ENCODE data around the gene CDH5. TPM values are rescaled to one million over a fixed set of nuclear protein-coding genes. Genes with fewer than 3 reads are reported as not detected.

The CDH5 gene
- total and polyA plus RNA-seq, 2 donors (not counting 3 experiments of a cell fraction or from before 2014, with no cell fraction given), result 765 to 815 TPM

DNA sequence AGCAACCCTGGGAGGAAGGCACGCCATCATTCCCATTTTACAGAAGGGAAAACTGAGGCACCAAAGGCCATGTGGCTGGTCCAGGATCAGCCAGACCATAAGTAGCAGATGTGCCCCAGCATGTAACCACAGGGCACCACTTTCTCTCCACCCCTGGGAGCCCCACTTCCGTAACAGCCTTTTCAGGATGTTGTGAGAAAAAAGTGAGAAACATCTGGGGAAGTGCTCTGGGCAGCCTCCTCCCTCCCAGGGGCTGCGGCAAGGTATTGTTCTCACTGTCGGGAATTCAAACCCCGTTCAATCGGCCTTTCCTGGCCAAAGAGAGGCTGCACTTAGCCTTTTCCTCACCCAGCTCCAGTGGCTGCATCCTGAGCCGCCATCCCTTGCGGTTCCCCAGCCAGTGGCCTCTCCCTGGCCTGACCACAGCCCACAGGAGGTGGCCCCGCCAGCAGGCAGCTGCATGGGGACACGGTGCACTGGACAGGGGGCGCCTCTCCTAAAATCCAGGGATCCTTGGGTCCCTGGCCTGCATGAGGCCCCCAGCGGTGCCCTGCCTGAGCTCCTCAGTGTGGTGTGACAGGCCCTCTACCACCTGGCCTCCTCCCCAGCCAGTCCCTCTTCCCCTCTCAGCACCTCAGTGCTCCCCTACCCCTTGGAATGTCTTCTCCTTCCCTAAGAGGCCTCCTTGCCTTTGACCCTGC, 5.7 kb upstream of the CDH5 start:
- FAIRE-seq (peak; percentile 97), DNase-seq (ENCODE audit: low read depth, low spot score) (peak; percentile 82)
- intact Hi-C loops (cut with micrococcal nuclease) (loop anchor here (1.0 kb wide), 4 partner anchors 9 to 152 kb away; no protein-coding TSS in a partner anchor), dilution Hi-C loops (cut with MboI; ENCODE audit: extremely low pct_ligation_motif_present, low sequenced_read_pairs) (no loop called here)
- no peak overlapping the region for H2AFZ ChIP-seq (ENCODE audit: low read depth, low read length)
- H3K9me3 ChIP-seq (replicated peaks; ENCODE audit: control insufficient read depth, insufficient read depth, low read length), result no peaks in the 10 kb centered on the region
- H3K9me1 ChIP-seq (replicated peaks; ENCODE audit: control insufficient read depth, extremely low read depth, insufficient read depth, low read length), result no peaks in the 10 kb centered on the region
- no peaks in the 10 kb centered on the region for H3K27me3 ChIP-seq (ENCODE audit: control insufficient read depth in 2 of 2, insufficient read depth in 2 of 2, low read length in 2 of 2)
- peaks cover 3% of the 10 kb centered on the region for H3K79me2 ChIP-seq (ENCODE audit: control insufficient read depth, insufficient read depth, low read length)
- no peaks in the 10 kb centered on the region for H3K36me3 ChIP-seq (ENCODE audit: control insufficient read depth in 2 of 2, extremely low read depth in 1 of 2, insufficient read depth in 2 of 2, low read length in 2 of 2)
- peak; percentile 86 for TF ChIP-seq MYC (IDR thresholded peaks at IDR 0.05; ENCODE audit: low read depth, low read length)
- peak; percentile 63 for TF ChIP-seq POLR2AphosphoS5 (IDR thresholded peaks at IDR 0.05; ENCODE audit: insufficient read depth, low read depth, low read length)
- no peak for TF ChIP-seq GATA2 (IDR thresholded peaks at IDR 0.05; ENCODE audit: insufficient read depth, insufficient read length, low read depth, low read length)
- TF ChIP-seq, protein P1, sequence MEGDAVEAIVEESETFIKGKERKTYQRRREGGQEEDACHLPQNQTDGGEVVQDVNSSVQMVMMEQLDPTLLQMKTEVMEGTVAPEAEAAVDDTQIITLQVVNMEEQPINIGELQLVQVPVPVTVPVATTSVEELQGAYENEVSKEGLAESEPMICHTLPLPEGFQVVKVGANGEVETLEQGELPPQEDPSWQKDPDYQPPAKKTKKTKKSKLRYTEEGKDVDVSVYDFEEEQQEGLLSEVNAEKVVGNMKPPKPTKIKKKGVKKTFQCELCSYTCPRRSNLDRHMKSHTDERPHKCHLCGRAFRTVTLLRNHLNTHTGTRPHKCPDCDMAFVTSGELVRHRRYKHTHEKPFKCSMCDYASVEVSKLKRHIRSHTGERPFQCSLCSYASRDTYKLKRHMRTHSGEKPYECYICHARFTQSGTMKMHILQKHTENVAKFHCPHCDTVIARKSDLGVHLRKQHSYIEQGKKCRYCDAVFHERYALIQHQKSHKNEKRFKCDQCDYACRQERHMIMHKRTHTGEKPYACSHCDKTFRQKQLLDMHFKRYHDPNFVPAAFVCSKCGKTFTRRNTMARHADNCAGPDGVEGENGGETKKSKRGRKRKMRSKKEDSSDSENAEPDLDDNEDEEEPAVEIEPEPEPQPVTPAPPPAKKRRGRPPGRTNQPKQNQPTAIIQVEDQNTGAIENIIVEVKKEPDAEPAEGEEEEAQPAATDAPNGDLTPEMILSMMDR (IDR thresholded peaks at IDR 0.05; ENCODE audit: extremely low read depth in 1 of 2, insufficient read depth in 1 of 2, low read depth in 1 of 2, low read length in 2 of 2), result no peak
- TF ChIP-seq JUN (IDR thresholded peaks at IDR 0.05; ENCODE audit: borderline replicate concordance, insufficient read depth, insufficient read length, low read depth), result no peak
- TF ChIP-seq POLR2A (IDR thresholded peaks at IDR 0.05; ENCODE audit: low read depth, low read length), result peak; percentile 67
- no peak for TF ChIP-seq EZH2 (IDR thresholded peaks at IDR 0.05; ENCODE audit: borderline replicate concordance, low read depth, low read length, severe bottlenecking)
- TF ChIP-seq FOS (IDR thresholded peaks at IDR 0.05; ENCODE audit: borderline replicate concordance, insufficient read depth, low read length), result no peak
- TF ChIP-seq, protein P2, sequence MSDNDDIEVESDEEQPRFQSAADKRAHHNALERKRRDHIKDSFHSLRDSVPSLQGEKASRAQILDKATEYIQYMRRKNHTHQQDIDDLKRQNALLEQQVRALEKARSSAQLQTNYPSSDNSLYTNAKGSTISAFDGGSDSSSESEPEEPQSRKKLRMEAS (IDR thresholded peaks at IDR 0.05; ENCODE audit: insufficient read depth, insufficient read length), result no peak
- H3K4me2 ChIP-seq (ENCODE audit: insufficient read depth, low read length), result no peak overlapping the region
- H3K27ac ChIP-seq (ENCODE audit: insufficient read depth, low read depth, low read length), result peak overlapping the region; percentile 99
- BruUV-seq (replicated peaks), result no TSS peak
- no peaks in the 10 kb centered on the region for H4K20me1 ChIP-seq (replicated peaks; ENCODE audit: control insufficient read depth, extremely low read depth, insufficient read depth, low read length)
- ChIA-PET POLR2A (interaction anchor here (0.6 to 1.2 kb wide), 2 partner anchors 10 to 15 kb away, joined by 4 to 5 read pairs; no protein-coding TSS in a partner anchor), CTCF (interaction anchor here (0.6 to 1.1 kb wide), 2 partner anchors 15 to 16 kb away, joined by 3 to 5 read pairs; no protein-coding TSS in a partner anchor)
- peaks cover 82% of the 10 kb centered on the region for H3K4me1 ChIP-seq (ENCODE audit: control insufficient read depth, extremely low read depth, insufficient read depth, low read length)
- H3K9ac ChIP-seq (replicated peaks; ENCODE audit: extremely low read depth, insufficient read depth, low read length), result peak overlapping the region; percentile 12
- H3K4me3 ChIP-seq (replicated peaks in 1 of 3; ENCODE audit: insufficient read depth in 1 of 3, low read depth in 1 of 3, low read length in 3 of 3), result no peak overlapping the region

Measured in endothelial cell of umbilical vein (primary cell).